Suprapubic skin (tissue), 4 donors: Measurements from ENCODE around the gene MAP3K10.

ENCODE experiments used
- EP300 ChIP-seq: sonication (generic); formaldehyde crosslinking; IDR thresholded peaks from one replicate; pipeline ENCODE4 v1.6.1; 2017; ENCODE audit warnings: antibody characterized with exemption
- POLR2A ChIP-seq, 2 donors: fragments of 450-650 bp; IDR thresholded peaks; one replicate each; pipeline ENCODE4 v1.6.1; 2017; ENCODE audit warnings: antibody characterized with exemption in 2 of 2, mild to moderate bottlenecking in 2 of 2, moderate library complexity in 2 of 2
- POLR2AphosphoS5 ChIP-seq, 3 donors: sonication (generic); formaldehyde crosslinking; IDR thresholded peaks; one replicate each; pipeline ENCODE4 v1.6.1; 2017; ENCODE audit warnings: antibody characterized with exemption in 3 of 3
- TF ChIP-seq, protein P1 (sequence below), 2 donors: fragments of 200-600 bp in 1 of 2; fragments of 450-650 bp in 1 of 2; sonication (generic) in 1 of 2; IDR thresholded peaks; one replicate each; pipeline ENCODE4 v1.5.1; 2016 to 2019; ENCODE audit warnings: antibody characterized with exemption in 2 of 2, mild to moderate bottlenecking in 1 of 2, moderate library complexity in 1 of 2

DNA sequence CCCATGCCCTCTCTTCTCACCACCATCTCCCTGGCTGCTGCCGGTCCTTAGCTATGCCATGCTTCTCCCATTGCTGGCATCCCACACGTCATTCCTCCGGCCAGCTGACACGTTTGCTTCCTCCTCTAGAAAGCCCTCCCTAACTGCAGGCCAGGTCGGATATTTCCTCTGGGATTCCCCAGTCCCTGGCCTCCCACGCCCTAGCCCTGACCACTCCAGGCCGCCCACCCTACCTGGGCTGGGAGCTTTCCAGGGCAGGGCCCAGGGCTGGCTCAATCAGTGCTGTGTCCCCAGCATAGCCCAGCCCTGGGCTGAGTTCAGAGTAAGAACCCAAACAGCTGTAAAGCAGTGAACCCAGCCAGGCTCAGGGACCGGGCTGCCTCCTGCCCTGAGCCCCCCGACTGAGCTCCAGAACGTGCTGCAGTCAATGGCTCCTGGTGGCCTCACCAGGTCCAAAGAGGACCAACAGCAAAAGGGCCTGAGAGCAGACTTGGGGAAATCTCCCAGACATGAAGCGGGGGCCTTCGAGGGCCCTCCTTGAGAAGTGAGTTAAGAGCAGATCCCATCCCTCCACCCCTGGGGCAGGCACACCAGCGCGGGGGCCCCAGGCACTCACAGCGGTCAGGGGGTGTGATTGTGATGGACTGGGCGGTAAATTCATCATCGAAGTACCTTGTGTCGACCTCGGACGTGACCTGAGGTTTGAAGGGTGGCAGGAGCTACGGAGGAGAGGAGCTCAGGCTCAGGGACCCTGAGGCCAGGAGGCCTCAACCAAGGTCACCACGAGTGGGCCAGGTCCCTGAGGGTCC lies 43.4 kb downstream of the MAP3K10 start:
- TF ChIP-seq POLR2AphosphoS5 (IDR thresholded peaks at IDR 0.05) (no peak), POLR2A (IDR thresholded peaks at IDR 0.05) (no peak), EP300 (no peak)
- TF ChIP-seq, protein P1, sequence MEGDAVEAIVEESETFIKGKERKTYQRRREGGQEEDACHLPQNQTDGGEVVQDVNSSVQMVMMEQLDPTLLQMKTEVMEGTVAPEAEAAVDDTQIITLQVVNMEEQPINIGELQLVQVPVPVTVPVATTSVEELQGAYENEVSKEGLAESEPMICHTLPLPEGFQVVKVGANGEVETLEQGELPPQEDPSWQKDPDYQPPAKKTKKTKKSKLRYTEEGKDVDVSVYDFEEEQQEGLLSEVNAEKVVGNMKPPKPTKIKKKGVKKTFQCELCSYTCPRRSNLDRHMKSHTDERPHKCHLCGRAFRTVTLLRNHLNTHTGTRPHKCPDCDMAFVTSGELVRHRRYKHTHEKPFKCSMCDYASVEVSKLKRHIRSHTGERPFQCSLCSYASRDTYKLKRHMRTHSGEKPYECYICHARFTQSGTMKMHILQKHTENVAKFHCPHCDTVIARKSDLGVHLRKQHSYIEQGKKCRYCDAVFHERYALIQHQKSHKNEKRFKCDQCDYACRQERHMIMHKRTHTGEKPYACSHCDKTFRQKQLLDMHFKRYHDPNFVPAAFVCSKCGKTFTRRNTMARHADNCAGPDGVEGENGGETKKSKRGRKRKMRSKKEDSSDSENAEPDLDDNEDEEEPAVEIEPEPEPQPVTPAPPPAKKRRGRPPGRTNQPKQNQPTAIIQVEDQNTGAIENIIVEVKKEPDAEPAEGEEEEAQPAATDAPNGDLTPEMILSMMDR (IDR thresholded peaks at IDR 0.05) = no peak
